GM06990 (cell line): ENCODE results near the gene HIPK2.

ENCODE experiments used
- DNase-seq: peaks from one replicate; pipeline ENCODE4 v3.0.0-alpha.2; 2011; ENCODE audit not compliant: insufficient read length; ENCODE audit errors: extremely low read depth
- H3K27me3 ChIP-seq: replicated peaks from 2 replicates; pipeline ENCODE4 v1.6.0; 2011; ENCODE audit warnings: low read length; ENCODE audit not compliant: control insufficient read depth, insufficient read depth
- H3K36me3 ChIP-seq: 2 replicates; pipeline ENCODE4 v1.5.1; 2011; ENCODE audit warnings: low read length; ENCODE audit not compliant: control insufficient read depth, insufficient read depth
- H3K4me3 ChIP-seq: replicated peaks from 2 replicates; pipeline ENCODE4 v1.5.1; 2011; ENCODE audit warnings: low read depth, mild to moderate bottlenecking, control low read depth, low read length
- CTCF ChIP-seq: IDR thresholded peaks from 2 replicates; pipeline ENCODE4 v1.5.1; 2011; ENCODE audit warnings: low read length, control low read depth, mild to moderate bottlenecking, inconsistent platforms; ENCODE audit not compliant: insufficient read depth, poor library complexity, severe bottlenecking

HIPK2 gene

GRCh38 chr7:139598642-139599041 is 179.2 kb downstream of the HIPK2 start:
- Histone ChIP-seq H3K36me3 (peaks cover 51% of the 10 kb centered on the region), H3K4me3 (no peak overlapping the region), H3K27me3 (no peaks in the 10 kb centered on the region)
- no peak for DNase-seq
- no peak for TF ChIP-seq CTCF

GRCh38 chr7:139597028-139597427 is 180.8 kb downstream of the HIPK2 start:
- peaks cover 47% of the 10 kb centered on the region for H3K36me3 ChIP-seq
- TF ChIP-seq CTCF, result no peak
- DNase-seq, result no peak

GRCh38 chr7:139596626-139597025 is 181.2 kb downstream of the HIPK2 start:
- no peaks in the 10 kb centered on the region for H3K27me3 ChIP-seq
- DNase-seq, result no peak
- TF ChIP-seq CTCF, result no peak
- H3K4me3 ChIP-seq, result no peak overlapping the region
- H3K36me3 ChIP-seq, result peaks cover 48% of the 10 kb centered on the region

More at GRCh38 chr7:139597028-139597427, 180.8 kb downstream of the HIPK2 start:
- Histone ChIP-seq H3K4me3 (no peak overlapping the region), H3K27me3 (no peaks in the 10 kb centered on the region)

GRCh38 chr7:139595806-139596205 is 182.0 kb downstream of the HIPK2 start:
- DNase-seq, result no peak
- H3K36me3 ChIP-seq, result peaks cover 52% of the 10 kb centered on the region
- no peak overlapping the region for H3K4me3 ChIP-seq
- TF ChIP-seq CTCF, result no peak
- H3K27me3 ChIP-seq, result no peaks in the 10 kb centered on the region

- TF ChIP-seq CTCF, result no peak
- DNase-seq, result no peak
- Histone ChIP-seq H3K36me3 (peaks cover 48% of the 10 kb centered on the region), H3K27me3 (no peaks in the 10 kb centered on the region), H3K4me3 (no peak overlapping the region)
Observed at GRCh38 chr7:139594911-139595476, 182.8 kb downstream of the HIPK2 start.

GRCh38 chr7:139594090-139594489 is 183.7 kb downstream of the HIPK2 start:
- H3K36me3 ChIP-seq, result peaks cover 44% of the 10 kb centered on the region
- no peak for DNase-seq
- no peak overlapping the region for H3K4me3 ChIP-seq
- H3K27me3 ChIP-seq, result no peaks in the 10 kb centered on the region
- no peak for TF ChIP-seq CTCF
